ENCODE data around the gene TNFRSF8.

Gene TNFRSF8

DNA sequence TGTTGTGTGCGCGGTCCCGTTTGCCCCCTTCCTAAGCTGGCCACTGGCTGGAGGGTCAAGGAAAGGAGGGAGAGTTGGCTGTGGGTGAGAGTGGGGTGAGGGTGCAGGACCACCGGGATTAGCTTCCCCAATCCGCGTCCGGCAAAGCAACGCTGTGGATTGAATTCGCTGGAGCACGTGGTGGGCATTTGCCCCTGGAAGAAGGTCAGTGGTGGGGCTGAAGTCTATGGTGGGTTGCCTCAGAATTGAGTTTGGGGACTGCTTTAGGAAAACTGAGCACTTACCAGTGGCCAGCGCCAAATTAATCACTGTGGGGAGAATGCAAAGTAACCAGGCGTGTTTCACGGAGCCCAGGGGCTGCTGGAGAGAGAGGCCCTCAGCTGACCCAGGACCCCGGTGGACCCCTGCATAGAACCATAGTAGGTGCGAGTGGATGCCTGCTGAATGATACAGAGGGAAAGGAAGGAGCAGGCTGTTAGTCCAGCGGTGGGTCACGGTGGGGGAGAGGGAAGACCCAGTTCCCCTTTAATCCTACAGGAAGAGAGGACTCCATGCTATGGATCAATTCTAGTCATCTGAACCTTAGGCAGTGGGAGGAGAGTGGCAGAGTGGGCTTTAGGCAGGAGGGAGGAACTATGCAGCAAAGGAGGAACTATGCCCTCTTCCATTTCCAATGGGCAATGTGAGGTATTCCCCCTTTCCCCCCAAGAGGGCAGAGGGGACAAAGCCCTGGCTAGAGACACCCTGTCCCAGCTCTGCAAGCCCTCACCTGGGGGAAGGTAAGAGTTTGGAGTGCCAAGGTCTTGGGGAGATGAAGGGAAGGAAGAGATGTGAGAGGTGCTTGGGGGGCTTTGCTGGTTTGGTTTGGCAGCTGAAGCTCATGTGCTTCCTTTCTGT lies 1.2 kb downstream of the TNFRSF8 start:
- DNase-seq: no peak

- DNase-seq: no peak
Measured at GRCh38 chr1:12065872-12066271, 2.8 kb downstream of the TNFRSF8 start.

- DNase-seq: no peak
Measured at GRCh38 chr1:12067900-12068821, 5.1 kb downstream of the TNFRSF8 start.

DNA sequence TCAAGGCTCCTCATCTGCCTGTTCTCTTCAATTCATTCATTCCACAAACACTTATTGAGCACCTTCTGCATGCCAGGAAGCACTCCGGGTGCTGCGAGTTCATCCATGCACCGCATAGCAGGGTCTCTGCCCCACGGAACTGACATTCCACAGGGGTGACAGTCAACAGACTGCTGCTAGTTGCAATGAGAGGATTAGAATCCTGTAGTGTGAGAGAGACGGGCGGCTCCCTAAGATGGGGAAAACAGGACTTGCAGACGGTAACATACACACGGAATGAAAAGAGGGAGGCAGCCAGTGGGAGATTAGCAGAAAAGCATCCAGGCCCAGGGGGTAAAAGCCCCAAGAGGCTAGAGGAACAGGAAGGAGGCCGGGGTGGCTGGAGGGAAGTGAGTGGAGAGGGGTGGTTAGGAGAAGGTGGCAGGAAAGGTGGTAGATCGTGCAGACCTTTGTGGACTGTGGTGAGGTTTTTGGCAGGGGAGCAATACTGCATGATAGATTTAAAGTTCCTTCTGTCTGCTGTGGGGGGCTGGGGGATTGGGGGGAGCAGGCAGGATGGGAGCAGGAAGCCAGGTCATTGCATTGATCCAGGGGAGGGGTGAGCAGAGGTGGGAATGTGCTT lies 6.6 kb downstream of the TNFRSF8 start:
- DNase-seq: no peak

- DNase-seq: no peak
Measured at GRCh38 chr1:12071892-12072291, 8.8 kb downstream of the TNFRSF8 start.

DNA sequence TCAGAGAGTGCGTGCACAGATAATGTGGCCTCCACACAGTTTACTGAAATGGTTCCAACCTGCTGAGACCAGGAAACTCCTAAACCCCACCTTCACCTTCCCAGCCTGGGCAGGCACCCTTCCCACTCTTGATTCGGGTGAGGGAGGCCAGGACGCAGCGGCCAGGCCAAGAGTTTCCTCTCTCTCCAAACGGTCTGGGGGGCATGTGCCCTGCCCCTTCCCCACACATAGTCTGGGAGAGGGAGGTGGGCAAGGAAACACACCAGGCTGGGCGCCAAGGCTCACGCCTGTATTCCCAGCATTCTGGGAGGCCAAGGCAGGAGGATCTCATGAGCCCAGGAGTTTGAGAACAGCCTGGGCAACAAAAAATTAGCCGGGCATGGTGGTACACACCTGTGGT lies 9.6 kb downstream of the TNFRSF8 start:
- no peak for DNase-seq

- no peak for DNase-seq
Measured at GRCh38 chr1:12073796-12074195, 10.7 kb downstream of the TNFRSF8 start.

DNA sequence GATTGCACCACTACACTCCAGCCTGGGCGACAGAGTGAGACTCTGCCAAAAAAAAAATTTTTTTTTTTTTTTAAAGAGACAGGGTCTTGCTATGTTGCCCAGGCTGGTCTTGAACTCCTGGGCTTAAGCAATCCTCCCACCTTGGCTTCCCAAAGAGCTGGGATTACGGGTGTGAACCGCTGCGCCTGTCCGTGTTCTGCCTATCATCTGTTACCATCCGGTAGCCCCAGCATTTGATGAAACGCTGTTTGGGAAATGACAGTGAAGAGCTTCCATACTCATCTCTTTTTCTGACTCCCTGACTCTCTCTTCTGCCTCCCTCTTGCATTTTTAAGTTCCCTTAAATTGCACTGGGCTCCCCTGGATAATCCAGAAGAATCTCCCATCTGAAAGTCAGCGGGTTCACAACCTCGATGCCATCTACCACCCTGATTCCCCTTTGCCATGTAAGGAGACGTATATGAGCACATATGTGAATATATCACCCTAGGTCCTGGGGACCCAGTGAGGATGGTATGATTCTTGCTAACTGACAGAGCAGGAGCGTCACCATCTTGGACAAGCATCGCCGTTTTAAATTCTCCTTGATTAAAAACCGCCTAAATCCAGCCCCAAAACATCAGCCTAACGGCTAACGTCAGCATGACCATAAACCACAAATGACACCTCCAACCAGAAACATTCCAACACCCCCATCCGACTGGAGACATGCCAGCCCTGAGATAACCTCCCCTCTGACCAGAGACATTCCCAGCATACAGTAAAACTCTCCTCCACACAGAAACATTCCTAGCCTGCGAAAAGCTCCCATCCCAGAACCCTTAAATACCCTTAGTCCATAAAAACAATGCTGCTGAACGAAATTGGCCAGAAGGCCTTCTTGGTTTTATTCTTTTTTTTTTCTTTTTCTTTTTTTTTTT lies 12.4 kb downstream of the TNFRSF8 start:
- no peak for DNase-seq

DNA sequence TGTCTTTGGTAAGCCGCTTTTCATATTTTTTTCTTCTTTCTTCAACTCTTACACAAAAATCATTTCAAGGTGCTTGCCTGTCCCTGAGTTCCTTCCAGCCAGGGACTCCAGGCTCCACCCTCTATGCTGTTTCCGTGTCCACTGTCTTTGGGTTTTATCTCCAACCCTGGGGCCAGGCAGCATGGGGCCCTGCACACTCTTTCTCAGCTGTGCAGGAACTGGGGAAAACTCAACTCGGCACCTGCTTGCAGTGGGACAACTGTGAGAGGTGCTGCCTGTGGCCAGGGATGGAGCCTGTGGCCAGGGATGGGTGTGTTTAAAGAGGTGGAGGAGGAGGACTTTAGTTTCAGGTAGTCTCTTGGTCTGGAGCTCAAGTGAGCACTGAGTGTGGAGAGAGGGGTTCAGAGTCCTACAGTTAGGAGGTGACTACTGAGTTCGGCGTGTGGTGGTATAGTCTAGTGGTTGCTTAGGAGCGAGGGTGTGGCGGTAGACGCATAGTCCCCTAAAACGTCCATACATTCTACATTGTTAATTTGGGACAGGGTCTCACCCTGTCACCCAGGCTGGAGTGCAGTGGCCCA lies 13.4 kb downstream of the TNFRSF8 start:
- DNase-seq: no peak

DNA sequence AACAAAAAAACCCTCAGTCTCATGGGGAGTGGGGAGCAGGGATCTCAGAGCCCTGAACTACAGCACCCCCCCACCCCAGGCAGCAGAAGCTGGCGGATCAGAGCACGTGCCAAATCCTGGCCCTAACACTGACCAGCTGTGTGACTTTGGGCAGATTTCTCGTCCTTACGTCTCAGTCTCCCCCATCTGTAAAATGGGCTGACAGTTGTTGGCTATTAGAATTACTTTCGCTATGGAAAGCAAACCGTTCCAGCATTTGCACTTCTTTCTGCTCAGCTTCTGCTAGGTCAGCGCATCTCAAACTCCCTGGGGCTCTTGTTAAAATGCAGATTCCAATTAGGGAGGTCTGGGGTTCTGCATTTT lies 15.5 kb downstream of the TNFRSF8 start:
- no peak for DNase-seq

- DNase-seq: no peak
Measured at GRCh38 chr1:12078938-12079861, 16.1 kb downstream of the TNFRSF8 start.

DNA sequence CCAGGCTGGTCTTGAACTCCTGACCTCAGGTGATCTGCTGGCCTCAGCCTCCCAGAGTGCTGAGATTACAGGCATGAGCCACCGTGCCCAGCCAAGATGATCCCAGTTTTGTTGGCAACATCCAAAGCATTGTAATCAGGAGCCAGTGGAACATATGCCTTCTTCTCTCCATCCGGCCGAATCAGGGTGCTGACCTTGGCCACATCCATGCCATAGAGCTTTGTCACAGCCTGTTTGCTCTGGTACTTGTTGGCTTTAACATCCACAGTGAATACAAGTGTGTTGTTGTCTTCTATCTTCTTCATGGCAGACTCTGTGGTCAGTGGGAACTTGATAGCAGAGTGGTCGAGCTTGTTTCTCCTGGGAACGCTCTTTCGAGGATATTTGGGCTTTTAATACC lies 17.1 kb downstream of the TNFRSF8 start:
- DNase-seq: no peak

- no peak for DNase-seq
Measured at GRCh38 chr1:12080773-12081556, 17.9 kb downstream of the TNFRSF8 start.

DNA sequence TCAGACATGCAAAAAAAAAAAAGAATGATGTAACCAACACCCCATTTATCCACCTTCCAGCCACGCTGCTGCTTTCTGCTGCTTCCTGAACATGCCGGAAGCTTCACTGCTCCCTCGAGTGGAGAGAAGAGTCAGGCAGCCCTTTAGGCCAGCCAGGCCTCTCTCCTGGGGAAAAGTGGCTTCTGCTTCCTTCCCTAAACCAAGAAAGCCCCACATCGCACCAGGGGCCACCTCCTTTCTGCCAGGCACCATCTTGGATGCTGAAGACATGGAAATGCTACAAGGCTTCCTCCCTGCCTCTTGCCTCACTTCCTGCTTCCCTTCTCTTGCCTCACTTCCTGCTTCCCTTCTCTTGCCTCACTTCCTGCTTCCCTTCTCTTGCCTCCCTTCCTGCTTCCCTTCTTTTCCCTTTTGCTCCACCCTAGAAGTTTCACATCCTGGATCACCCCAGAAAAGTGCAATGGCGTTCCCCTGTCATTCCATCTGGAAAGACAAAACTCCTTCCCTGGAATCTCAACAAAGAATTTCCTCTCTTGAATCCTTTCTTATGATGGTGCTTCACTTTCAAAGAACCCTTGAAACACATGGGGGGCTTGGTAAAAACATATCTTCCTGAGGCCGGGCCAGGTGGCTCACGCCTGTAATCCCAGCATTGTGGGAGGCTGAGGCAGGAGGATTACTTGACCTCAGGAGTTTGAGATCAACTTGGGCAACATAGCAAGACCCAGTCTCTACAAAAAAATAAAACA lies 18.7 kb downstream of the TNFRSF8 start:
- DNase-seq: no peak

- no peak for DNase-seq
Measured at GRCh38 chr1:12082988-12083387, 19.9 kb downstream of the TNFRSF8 start.

DNA sequence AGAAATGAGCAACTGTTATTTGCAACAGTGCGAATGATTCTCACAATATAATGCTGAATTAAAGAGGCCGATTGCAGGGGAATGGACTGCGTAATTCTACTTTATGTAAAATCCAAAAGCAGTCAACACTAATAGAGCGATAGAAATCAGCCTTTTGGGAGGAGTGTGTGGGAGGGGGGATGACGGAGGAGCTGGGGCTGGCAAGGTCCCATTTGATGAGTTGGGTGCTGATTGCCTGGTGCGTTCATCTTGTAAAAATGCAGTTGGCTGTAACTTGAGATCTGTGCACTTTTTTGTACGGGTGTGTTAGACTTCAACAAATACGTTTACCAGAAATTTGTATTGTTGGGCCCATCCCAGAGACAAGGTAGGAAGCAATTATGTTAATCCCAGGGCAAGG lies 20.7 kb downstream of the TNFRSF8 start:
- no peak for DNase-seq

DNA sequence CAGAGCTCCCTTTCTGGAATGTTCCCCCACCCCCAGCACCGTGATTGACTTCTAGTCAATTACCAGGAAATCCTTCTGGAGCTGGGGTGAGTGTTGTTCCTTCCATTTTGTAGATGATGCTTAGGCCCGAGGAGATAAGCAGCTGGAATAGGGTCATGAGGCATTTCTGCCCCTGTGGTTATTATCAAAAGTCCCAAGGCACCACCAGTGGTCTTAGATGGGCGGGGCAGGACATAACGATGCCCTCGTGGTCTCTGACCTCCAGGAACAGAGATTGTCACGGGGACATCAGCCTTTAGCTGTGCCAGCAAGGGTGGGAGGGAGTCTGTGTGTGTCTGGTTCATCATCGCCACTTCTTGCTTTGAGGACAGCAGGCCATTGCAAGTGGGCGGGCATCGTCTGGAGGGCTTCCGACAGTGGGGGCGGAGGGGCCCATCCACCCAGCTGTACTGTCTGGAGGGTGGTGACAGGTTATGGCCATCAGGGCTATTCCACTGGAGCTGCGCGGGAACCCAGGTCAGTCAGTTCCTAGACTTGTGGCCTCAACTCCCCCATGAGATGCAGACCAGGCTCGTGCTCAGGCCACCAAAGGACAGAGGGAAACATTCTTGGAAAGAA lies 22.6 kb downstream of the TNFRSF8 start:
- no peak for DNase-seq

DNA sequence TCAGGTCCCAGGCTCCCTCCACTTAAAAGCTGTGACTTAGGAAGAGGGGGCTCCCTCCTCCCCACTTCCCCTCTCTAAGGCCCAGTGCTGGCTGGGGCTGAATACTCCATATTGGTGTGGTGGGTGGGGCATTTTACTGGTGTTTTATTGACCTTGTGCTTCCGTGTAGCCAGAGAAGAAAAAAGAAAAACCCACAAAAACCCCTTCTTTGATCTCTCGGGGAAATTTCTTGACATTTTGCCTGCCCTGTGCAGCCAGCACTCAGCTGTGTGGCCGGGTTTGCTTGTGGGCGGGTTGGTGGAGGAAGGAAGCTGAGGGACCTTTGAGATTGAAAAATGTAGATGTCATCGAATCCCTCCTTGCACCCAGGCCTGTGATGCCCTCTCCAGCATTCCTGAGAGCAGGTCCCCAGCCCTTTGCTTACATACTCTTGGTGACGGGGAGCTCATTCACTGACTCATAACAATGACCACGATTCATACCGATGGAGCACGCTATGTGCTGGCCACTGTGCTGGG lies 24.8 kb downstream of the TNFRSF8 start:
- no peak for DNase-seq

DNA sequence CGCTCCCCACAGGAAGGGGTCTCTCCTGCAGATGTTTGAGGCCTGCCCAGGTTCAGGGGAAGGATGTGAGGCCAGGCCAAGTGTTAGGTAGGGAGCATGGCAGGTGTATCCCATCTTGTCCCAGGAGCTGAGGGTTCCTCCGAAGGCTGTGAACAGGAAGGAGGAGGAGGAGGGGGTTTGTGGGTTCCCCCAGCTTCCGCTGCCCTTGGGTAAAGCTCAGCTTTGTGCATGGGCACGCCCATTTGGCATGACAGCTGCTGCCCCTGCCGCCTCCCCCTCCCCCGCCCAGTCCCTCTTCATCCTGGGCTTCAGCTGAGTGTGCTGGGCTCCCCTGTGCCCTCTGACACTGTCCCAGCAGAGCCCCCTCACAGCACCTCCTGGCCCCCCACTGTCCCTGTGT lies 25.5 kb downstream of the TNFRSF8 start:
- no peak for DNase-seq
